ENCODE results near the gene HIVEP1. TPM values are rescaled to one million over a fixed set of nuclear protein-coding genes. Genes with fewer than 3 reads are reported as not detected.
"Not testable (repeated sequence)": the region's sequence is repeated elsewhere in the genome, so short reads cannot be mapped to it uniquely, and the experiment has no call there.

HIVEP1 gene
- total RNA-seq, 1 donor from 2014 or later: 69.4 TPM

- DNase-seq (ENCODE audit: low spot score in 2 of 2, unreplicated experiment in 2 of 2): no peak
- peaks cover 11% of the 10 kb centered on the region for H3K9me3 Mint-ChIP-seq
- H3K4me3 Mint-ChIP-seq: no peak overlapping the region
- TF ChIP-seq CTCF (IDR thresholded peaks at IDR 0.05; ENCODE audit: unreplicated experiment): no peak
- peaks cover 18% of the 10 kb centered on the region for H3K36me3 Mint-ChIP-seq
- H3K27ac Mint-ChIP-seq: no peak overlapping the region
- no peaks in the 10 kb centered on the region for H3K27me3 Mint-ChIP-seq (ENCODE audit: low read depth)
- peaks cover 10% of the 10 kb centered on the region for H3K4me1 Mint-ChIP-seq
These were observed 139.3 kb downstream of the HIVEP1 start for GRCh38 chr6:12151433-12151820.

DNA sequence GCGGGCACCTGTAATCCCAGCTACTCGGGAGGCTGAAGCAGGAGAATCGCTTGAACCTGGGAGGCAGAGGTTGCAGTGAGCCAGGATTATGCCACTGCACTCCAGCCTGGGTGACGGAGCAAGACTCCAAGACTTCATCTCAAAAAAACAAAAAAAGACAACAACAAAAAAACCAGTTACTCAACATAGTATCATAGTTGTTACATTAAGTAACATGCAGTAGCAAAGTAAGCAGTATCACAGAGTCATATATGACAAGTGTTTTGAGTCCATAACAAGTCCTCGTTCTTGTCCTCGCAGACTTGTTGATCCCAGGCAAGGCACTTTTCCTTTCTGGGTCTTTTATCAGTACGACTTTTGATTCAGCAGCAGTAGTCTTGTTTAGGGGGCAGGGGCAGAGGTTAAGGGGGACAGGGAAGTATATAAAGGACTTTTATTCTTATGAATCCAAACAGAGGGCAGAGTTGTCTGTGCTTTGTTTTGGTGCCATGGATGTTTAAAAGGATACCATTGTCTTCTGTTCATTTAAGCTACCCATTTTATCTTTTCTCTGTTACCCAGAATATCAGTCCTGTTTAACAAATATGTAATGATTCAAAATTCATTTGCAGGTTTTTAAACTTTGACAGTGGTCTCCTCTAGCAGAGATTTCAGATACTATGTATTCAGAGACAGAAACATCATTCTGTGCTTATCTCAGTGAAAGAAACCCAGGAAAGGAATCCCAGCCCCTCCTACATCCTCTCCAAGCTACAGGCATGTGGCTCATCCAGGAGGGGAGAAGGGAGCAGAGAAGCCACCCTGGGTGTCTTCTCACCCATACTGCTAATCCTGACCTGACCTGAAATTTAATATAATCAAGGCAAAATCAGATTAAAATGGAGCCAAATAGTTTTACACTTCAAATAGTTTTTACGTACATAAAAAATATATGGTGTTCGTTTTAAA, 140.2 kb downstream of the HIVEP1 start:
- H3K36me3 Mint-ChIP-seq: peaks cover 25% of the 10 kb centered on the region
- H3K4me3 Mint-ChIP-seq: no peak overlapping the region
- no peak for TF ChIP-seq CTCF (IDR thresholded peaks at IDR 0.05; ENCODE audit: unreplicated experiment)
- DNase-seq (ENCODE audit: low spot score in 2 of 2, unreplicated experiment in 2 of 2): no peak
- H3K4me1 Mint-ChIP-seq: peaks cover 10% of the 10 kb centered on the region
- peak overlapping the region; percentile 15 for H3K27ac Mint-ChIP-seq
- peaks cover 11% of the 10 kb centered on the region for H3K9me3 Mint-ChIP-seq
- H3K27me3 Mint-ChIP-seq (ENCODE audit: low read depth): no peaks in the 10 kb centered on the region

- not testable (repeated sequence) for H3K27me3 Mint-ChIP-seq (ENCODE audit: low read depth); H3K4me3 Mint-ChIP-seq; H3K27ac Mint-ChIP-seq; DNase-seq (ENCODE audit: low spot score in 2 of 2, unreplicated experiment in 2 of 2)
- Mint-ChIP-seq H3K4me1 (peaks cover 11% of the 10 kb centered on the region), H3K9me3 (peaks cover 19% of the 10 kb centered on the region), H3K36me3 (peaks cover 46% of the 10 kb centered on the region)
These were observed 143.7 kb downstream of the HIVEP1 start for GRCh38 chr6:12155769-12156168.

DNA sequence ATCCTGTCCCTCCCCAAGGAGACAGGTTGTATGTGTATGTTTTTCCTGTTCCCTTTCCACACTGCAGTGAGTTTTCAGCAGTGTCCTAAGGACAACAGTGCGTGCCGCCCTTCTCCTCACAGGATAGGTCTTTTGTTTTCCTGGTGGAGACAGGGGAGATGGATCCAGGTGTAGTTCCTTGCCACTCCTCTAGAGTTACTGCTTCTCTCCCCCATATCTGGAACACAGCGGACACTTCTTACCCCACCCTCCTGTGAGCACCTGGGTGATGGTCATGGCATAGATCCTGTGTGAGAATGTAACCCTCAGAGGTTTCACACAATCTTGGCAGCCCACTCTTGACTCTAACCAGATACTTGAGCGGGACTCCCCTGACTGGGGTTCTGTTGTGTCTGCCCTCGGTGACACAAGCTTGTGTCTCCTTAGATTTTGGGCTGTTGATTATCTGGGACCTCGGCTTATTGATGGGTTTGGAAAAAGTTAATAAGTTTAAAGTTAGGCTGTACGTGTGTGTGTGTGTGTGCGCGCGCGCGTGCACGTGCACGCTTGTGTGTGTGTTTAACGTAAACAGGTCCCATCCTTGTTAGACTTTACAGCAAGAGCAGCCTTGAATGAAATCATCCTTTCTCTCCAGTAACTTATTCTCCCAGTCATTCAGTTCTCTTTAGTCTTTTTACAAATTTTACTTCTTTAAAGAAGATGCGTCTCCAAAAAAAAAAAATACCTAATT, 146.7 kb downstream of the HIVEP1 start:
- H3K36me3 Mint-ChIP-seq: peaks cover 73% of the 10 kb centered on the region
- no peak for TF ChIP-seq CTCF (IDR thresholded peaks at IDR 0.05; ENCODE audit: unreplicated experiment)
- DNase-seq (ENCODE audit: low spot score in 2 of 2, unreplicated experiment in 2 of 2): no peak
- no peak overlapping the region for H3K27ac Mint-ChIP-seq
- H3K4me1 Mint-ChIP-seq: peaks cover 6% of the 10 kb centered on the region
- H3K9me3 Mint-ChIP-seq: peaks cover 19% of the 10 kb centered on the region
- no peaks in the 10 kb centered on the region for H3K27me3 Mint-ChIP-seq (ENCODE audit: low read depth)
- H3K4me3 Mint-ChIP-seq: no peak overlapping the region

GRCh38 chr6:12160326-12160725, 148.2 kb downstream of the HIVEP1 start:
- Mint-ChIP-seq H3K4me3 (no peak overlapping the region), H3K9me3 (peaks cover 15% of the 10 kb centered on the region), H3K27ac (peak overlapping the region; percentile 19), H3K4me1 (peaks cover 6% of the 10 kb centered on the region), H3K36me3 (peaks cover 70% of the 10 kb centered on the region), H3K27me3 (ENCODE audit: low read depth) (no peaks in the 10 kb centered on the region)
- DNase-seq (ENCODE audit: low spot score in 2 of 2, unreplicated experiment in 2 of 2): no peak
- no peak for TF ChIP-seq CTCF (IDR thresholded peaks at IDR 0.05; ENCODE audit: unreplicated experiment)

DNA sequence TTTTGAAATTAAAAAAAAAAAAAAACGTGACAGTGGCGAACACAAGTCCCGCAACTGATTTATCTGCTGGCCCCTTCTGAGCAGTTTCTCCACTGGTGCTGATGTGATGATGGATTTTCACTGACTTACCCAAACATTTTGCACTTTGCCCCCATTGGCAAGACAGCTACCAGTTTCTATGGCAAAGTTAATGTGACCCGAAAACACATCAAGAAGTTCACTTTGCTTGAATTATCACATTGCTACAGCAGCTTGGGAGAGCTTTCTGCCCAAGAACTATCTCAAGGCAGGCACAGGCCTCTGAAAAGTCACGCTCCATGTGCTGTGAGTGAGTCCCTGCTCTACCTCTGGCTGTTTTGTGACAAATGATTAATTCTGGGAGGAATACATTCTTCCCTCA, 150.1 kb downstream of the HIVEP1 start:
- Mint-ChIP-seq H3K36me3 (peaks cover 51% of the 10 kb centered on the region), H3K27me3 (ENCODE audit: low read depth) (no peaks in the 10 kb centered on the region), H3K4me1 (peaks cover 7% of the 10 kb centered on the region), H3K4me3 (no peak overlapping the region), H3K9me3 (peaks cover 9% of the 10 kb centered on the region), H3K27ac (no peak overlapping the region)
- no peak for TF ChIP-seq CTCF (IDR thresholded peaks at IDR 0.05; ENCODE audit: unreplicated experiment)
- DNase-seq (ENCODE audit: low spot score in 2 of 2, unreplicated experiment in 2 of 2): no peak

Measured in mesothelial cell of epicardium (in vitro differentiated cells).